Thyroid gland (tissue), 4 donors: ENCODE data around the gene PCDH12. TPM values are rescaled to one million over a fixed set of nuclear protein-coding genes. Genes with fewer than 3 reads are reported as not detected.
A peak's percentile ranks its signal among the peaks of the same experiment; 100 is the strongest.
"Not testable (repeated sequence)": the region's sequence is repeated elsewhere in the genome, so short reads cannot be mapped to it uniquely, and the experiment has no call there.

ENCODE experiments used
- DNase-seq, 2 donors: peaks; one replicate each; pipeline ENCODE4 v3.0.0-alpha.2; 2019
- H3K27ac ChIP-seq, 3 donors: fragments of 200-600 bp; sonication (generic); 1 replicate in 2 of 3; 2 replicates in 1 of 3; pipeline ENCODE4 v1.5.1; 2016 to 2019; ENCODE audit warnings: mild to moderate bottlenecking in 1 of 3, moderate library complexity in 1 of 3
- H3K27me3 ChIP-seq: fragments of 200-600 bp; sonication (generic); one replicate; pipeline ENCODE4 v1.5.1; 2019
- H3K36me3 ChIP-seq, 2 donors: fragments of 200-600 bp; sonication (generic); one replicate each; pipeline ENCODE4 v1.5.1; 2016 to 2019
- H3K4me1 ChIP-seq, 2 donors: fragments of 200-600 bp; sonication (generic); one replicate each; pipeline ENCODE4 v1.5.1; 2017 to 2019
- H3K4me3 ChIP-seq, 3 donors: fragments of 200-600 bp; sonication (generic); replicated peaks in 1 of 3; 1 replicate in 2 of 3; 2 replicates in 1 of 3; pipeline ENCODE4 v1.5.1; 2016; ENCODE audit warnings: mild to moderate bottlenecking in 1 of 3
- H3K9me3 ChIP-seq: fragments of 200-600 bp; sonication (generic); one replicate; pipeline ENCODE4 v1.5.1; 2017
- POLR2A ChIP-seq, 2 donors: fragments of 450-650 bp; IDR thresholded peaks; one replicate each; pipeline ENCODE4 v1.6.1; 2017; ENCODE audit warnings: antibody characterized with exemption in 2 of 2, mild to moderate bottlenecking in 2 of 2, moderate library complexity in 1 of 2
- WGBS, 2 donors: methylation state at CpG; one replicate each; pipeline ENCODE4 v1.1.5; 2017; 5-methylcytosine and 5-hydroxymethylcytosine counted together
- intact Hi-C: fragments of 100-400 bp; cut with DNase I; formaldehyde crosslinking; loops from one replicate; pipeline ENCODE4 v1.15.1; 2023
- total RNA-seq, 4 donors: library from RNA; depleted of rRNA; stranded (reverse); fragments of >200 nt; gene quantifications; one replicate each; pipeline ENCODE4 v1.2.3, GENCODE V29; 2016
- TF ChIP-seq, protein P1 (sequence below), 6 experiments: fragments of 200-600 bp in 3 of 6; fragments of 450-650 bp in 3 of 6; sonication (generic) in 3 of 6; IDR thresholded peaks; one replicate each; pipeline ENCODE4 v1.5.1; 2016 to 2019; ENCODE audit warnings: antibody characterized with exemption in 6 of 6, mild to moderate bottlenecking in 2 of 6, inconsistent platforms in 1 of 6, moderate library complexity in 1 of 6

Gene PCDH12
- total RNA-seq, 4 donors from 2014 or later: 7.7 to 23.2 (median 8.0) TPM

DNA sequence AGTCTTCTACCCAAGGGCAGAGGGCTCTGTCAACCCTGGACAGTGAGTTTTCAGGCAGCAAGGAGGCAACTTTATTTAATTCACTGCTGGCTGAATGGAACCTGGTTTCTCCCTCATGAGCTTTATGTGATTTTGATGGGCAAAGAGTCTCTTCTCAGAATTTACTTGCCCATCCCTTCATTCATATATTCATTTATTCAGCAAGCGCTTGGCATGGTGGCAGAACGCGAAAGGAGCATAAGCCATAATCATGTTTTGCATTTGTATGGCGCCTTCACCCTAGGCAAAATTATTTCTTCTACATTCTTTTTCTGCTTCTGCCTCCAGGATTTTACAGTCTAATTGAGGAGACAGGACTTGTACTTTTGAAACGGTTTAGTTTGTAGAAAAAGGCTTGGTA lies 26.3 kb downstream of the PCDH12 start:
- Histone ChIP-seq H3K27ac (no peak overlapping the region), H3K4me3 (no peak overlapping the region), H3K36me3 (peaks cover 61 to 88% of the 10 kb centered on the region in 2 donors), H3K9me3 (no peaks in the 10 kb centered on the region), H3K27me3 (no peaks in the 10 kb centered on the region), H3K4me1 (no peaks in the 10 kb centered on the region)
- DNase-seq: no peak
- no peak for TF ChIP-seq POLR2A (IDR thresholded peaks at IDR 0.05)
- TF ChIP-seq, protein P1, sequence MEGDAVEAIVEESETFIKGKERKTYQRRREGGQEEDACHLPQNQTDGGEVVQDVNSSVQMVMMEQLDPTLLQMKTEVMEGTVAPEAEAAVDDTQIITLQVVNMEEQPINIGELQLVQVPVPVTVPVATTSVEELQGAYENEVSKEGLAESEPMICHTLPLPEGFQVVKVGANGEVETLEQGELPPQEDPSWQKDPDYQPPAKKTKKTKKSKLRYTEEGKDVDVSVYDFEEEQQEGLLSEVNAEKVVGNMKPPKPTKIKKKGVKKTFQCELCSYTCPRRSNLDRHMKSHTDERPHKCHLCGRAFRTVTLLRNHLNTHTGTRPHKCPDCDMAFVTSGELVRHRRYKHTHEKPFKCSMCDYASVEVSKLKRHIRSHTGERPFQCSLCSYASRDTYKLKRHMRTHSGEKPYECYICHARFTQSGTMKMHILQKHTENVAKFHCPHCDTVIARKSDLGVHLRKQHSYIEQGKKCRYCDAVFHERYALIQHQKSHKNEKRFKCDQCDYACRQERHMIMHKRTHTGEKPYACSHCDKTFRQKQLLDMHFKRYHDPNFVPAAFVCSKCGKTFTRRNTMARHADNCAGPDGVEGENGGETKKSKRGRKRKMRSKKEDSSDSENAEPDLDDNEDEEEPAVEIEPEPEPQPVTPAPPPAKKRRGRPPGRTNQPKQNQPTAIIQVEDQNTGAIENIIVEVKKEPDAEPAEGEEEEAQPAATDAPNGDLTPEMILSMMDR (IDR thresholded peaks at IDR 0.05): no peak
- WGBS, 2 donors: 93 to 94% methylated on average over 5 of the region's 5 CpGs
- intact Hi-C loops: no loop called here

DNA sequence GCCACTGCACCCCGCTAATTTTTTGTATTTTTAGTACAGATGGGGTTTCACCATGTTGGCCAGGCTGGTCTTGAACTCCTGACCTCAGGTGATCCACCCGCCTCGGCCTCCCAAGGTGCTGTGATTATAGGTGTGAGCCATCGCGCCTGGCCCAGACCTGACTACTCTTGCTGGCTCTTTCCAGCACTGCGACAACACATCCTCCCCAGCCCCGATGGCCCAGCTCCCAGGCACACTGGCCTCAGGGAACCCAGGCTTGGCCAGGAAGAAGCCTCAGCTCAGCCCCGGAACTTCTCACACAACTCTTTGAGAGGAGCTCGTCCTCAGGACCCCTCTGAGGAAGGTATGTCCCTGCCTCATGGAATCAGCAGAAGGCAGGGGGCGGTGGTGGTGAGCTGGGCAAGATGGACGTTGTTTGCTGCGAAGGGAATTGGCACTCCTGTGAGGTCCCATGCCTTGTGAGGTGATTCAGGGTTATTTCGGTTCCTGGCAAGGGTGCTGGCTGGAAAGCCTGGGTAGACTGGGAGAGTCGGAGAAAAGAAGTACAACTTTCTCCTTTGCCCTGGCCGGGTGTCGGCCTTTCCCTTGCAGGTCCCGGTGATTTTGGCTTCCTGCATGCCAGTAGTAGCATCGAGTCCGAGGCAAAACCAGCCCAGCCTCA lies 28.5 kb downstream of the PCDH12 start:
- 91 to 97% methylated on average over 17 to 19 of the region's 19 CpGs for WGBS, 2 donors
- TF ChIP-seq, protein P1 (IDR thresholded peaks at IDR 0.05): no peak
- TF ChIP-seq POLR2A (IDR thresholded peaks at IDR 0.05): no peak
- H3K4me3 ChIP-seq: no peak overlapping the region
- H3K27me3 ChIP-seq: no peaks in the 10 kb centered on the region
- no peaks in the 10 kb centered on the region for H3K9me3 ChIP-seq
- intact Hi-C loops: no loop called here
- peaks cover 1 to 5% of the 10 kb centered on the region in 2 donors for H3K4me1 ChIP-seq
- no peak overlapping the region for H3K27ac ChIP-seq
- peaks cover 75 to 84% of the 10 kb centered on the region in 2 donors for H3K36me3 ChIP-seq
- DNase-seq: no peak

DNA sequence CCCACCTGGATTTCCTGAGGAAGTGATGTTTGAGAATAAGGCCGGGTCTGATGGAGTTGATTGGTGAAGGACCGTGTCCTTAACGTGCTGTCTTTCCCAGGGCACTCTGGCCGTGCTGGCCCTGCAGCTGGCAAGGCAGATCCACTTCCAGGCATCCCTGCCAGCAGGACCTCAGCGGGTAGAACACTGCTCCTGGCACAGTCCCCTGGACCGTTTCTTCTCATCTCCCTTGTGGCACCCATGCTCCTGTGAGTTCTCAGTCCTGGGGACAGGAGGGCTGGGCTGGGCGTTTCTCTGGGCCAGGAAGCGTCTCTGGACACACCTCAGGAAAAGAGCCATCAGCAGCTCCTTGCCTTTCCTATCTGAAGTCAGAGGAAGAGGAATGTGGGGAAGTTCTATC lies 30.0 kb downstream of the PCDH12 start:
- Histone ChIP-seq H3K36me3 (peaks cover 69 to 76% of the 10 kb centered on the region in 2 donors), H3K4me3 (no peak overlapping the region)

DNA sequence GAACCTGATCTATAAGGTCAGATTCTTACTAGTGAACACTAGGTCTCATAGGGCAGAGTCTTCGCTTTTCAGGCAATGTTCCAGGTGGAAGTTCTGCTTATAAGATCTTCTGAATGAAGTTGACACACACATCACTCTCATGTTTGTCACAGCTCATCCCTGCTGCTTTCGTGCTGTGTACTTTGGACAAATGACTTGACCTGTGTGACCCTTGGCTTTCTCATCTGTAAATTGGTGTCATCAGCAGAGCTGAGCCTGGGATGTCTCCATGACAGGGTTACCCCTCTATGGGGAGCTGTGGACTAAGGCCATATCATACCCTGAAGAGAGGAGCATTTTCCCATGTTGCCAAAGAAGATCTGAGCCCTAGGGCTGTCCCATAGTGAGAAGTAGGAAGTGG lies 31.6 kb downstream of the PCDH12 start:
- no peaks in the 10 kb centered on the region for H3K27me3 ChIP-seq
- TF ChIP-seq, protein P1 (IDR thresholded peaks at IDR 0.05): no peak
- TF ChIP-seq POLR2A (IDR thresholded peaks at IDR 0.05): no peak
- no peaks in the 10 kb centered on the region for H3K9me3 ChIP-seq
- DNase-seq: no peak
- no peak overlapping the region for H3K27ac ChIP-seq
- intact Hi-C loops: no loop called here
- H3K4me3 ChIP-seq: no peak overlapping the region
- WGBS, 2 donors: 85 to 92% methylated on average over 2 of the region's 2 CpGs
- peaks cover 56 to 61% of the 10 kb centered on the region in 2 donors for H3K36me3 ChIP-seq
- peaks cover 13 to 17% of the 10 kb centered on the region in 2 donors for H3K4me1 ChIP-seq

More for the DNA sequence above, 30.0 kb downstream of the PCDH12 start:
- Histone ChIP-seq H3K27me3 (no peaks in the 10 kb centered on the region), H3K4me1 (peaks cover 9 to 12% of the 10 kb centered on the region in 2 donors), H3K9me3 (no peaks in the 10 kb centered on the region), H3K27ac (no peak overlapping the region)
- intact Hi-C loops: no loop called here
- TF ChIP-seq, protein P1 (IDR thresholded peaks at IDR 0.05): no peak
- no peak for TF ChIP-seq POLR2A (IDR thresholded peaks at IDR 0.05)
- 74 to 87% methylated on average over 4 to 8 of the region's 8 CpGs for WGBS, 2 donors
- DNase-seq: no peak

DNA sequence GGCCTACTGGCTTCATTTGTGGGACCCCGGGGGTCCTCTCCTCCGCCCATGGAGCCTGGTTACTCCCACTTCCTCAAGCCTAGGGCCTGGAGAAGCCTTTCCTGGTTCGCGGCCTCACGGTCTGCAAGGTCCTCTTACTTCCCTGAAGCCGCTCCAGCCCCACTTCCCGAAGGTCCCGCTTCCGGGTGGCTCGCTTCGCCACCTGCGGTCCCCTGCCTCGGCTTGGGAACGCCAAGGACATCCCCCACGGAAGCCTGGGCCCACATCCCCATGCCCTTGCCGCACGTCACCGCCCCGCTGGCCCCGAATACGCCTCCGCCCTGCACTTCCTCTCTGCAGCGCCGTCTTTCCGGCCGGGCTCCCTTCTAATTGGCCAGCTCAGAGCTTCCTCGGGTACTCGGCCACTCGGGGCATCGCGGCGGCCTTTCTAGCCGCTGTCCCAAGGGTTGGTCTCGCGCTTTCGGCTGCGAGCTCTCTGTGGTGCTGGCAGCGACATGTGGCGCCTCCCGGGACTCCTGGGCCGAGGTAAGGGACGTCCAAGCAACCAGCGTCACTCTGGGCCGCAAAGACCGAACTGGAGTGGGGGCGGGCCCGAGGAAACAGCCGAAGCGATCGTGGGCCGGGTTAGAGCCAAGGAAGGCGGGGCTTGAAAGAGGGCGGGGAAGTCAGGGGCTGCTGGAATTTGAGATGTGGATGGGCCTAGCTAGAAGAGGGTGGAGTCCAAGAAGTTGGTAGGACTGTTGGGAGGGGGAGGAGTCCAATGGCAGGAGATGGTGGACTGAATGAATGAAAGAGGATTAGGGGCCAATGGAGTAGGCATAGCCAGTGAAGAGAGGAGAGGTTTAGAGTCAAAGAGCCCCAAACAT lies 34.3 kb downstream of the PCDH12 start, which contains the start of gene DELE1:
TSS of gene DELE1 (plus strand) at position 424 of the 866 bp plus-strand sequence. CDS start at position 495, 71 bp downstream.
- H3K4me1 ChIP-seq: peaks cover 13 to 17% of the 10 kb centered on the region in 2 donors
- H3K4me3 ChIP-seq: peak within 1 kb of the TSS; percentile 47 to 71 (median 51)
- peaks cover 33% of the 10 kb centered on the region in 2 donors for H3K36me3 ChIP-seq
- intact Hi-C loops: no loop called here
- no peaks in the 10 kb centered on the region for H3K9me3 ChIP-seq
- H3K27me3 ChIP-seq: no peaks in the 10 kb centered on the region
- H3K27ac ChIP-seq: peak within 1 kb of the TSS; percentile 98
- WGBS, 2 donors: 0% methylated on average over 46 to 48 of the region's 53 CpGs
- DNase-seq: peak; percentile 96
- TF ChIP-seq POLR2A (IDR thresholded peaks at IDR 0.05): peak; percentile 42 to 90
- TF ChIP-seq, protein P1 (IDR thresholded peaks at IDR 0.05): peak in 3 of 6 experiments; percentile 7 to 19 (median 10)

DNA sequence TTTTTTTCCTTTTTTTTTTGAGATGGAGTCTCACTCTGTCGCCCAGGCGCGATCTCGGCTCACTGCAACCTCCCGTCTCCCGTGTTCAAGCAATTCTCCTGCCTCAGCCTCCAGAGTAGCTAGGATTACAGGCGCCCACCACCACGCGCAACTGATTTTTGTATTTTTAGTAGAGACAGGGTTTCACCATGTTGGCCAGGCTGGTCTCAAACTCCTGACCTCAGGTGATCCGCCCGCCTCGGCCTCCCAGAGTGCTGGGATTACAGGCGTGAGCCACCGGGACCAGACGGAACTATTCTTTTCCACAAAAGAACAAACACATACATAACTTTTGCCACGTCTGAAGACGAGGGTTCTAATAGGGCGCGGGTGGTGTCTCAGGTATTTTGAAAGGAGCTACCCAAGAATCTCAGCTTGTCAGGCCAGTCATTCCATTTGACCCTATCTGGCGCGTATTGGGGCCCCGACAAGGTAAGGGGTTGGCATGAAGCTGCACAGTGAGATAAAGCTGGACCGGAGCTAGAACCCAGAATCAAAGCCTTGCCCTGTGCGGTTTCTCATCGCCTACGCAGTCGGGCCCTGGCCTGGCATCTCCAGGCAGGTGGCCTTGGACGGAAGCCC lies 35.1 kb downstream of the PCDH12 start:
- 59 to 61% methylated on average over 28 of the region's 28 CpGs for WGBS, 2 donors
- not testable (repeated sequence) for DNase-seq

More for the DNA sequence above, 35.1 kb downstream of the PCDH12 start:
- H3K27me3 ChIP-seq, intact Hi-C loops, H3K9me3 ChIP-seq: not testable (repeated sequence)
- peaks cover 26% of the 10 kb centered on the region in 2 donors for H3K36me3 ChIP-seq
- H3K4me3 ChIP-seq: peak overlapping the region; percentile 47 to 71 (median 51)
- H3K4me1 ChIP-seq: peaks cover 13 to 17% of the 10 kb centered on the region in 2 donors
- peak overlapping the region; percentile 98 for H3K27ac ChIP-seq
